Lung (tissue), 12 donors: ENCODE data around the gene ZFP42. TPM values are rescaled to one million over a fixed set of nuclear protein-coding genes. Genes with fewer than 3 reads are reported as not detected.

Experiments used
- ATAC-seq: fragments of 200-7000 bp; cut with Tn5 transposase; one replicate; pipeline ENCODE4 v1.9.1; 2020; ENCODE audit warnings: moderate number of reproducible peaks; ENCODE audit not compliant: insufficient read depth, low FRiP score
- DNase-seq, 3 donors: peaks; one replicate each; pipeline ENCODE4 v3.0.0-alpha.2; 2013 to 2017
- H3K27ac ChIP-seq, 2 donors: one replicate each; pipeline ENCODE4 v1.5.1; 2013; ENCODE audit warnings: mild to moderate bottlenecking in 2 of 2, moderate library complexity in 2 of 2, control low read depth in 1 of 2, inconsistent platforms in 1 of 2, low read depth in 1 of 2, low read length in 1 of 2
- H3K27me3 ChIP-seq, 3 donors: one replicate each; pipeline ENCODE4 v1.5.1; 2013; ENCODE audit warnings: low read length in 2 of 3; ENCODE audit not compliant: control insufficient read depth in 3 of 3, insufficient read depth in 3 of 3
- H3K36me3 ChIP-seq, 4 donors: one replicate each; pipeline ENCODE4 v1.5.1; 2013; ENCODE audit warnings: low read length in 4 of 4, mild to moderate bottlenecking in 1 of 4, moderate library complexity in 1 of 4; ENCODE audit not compliant: control insufficient read depth in 4 of 4, insufficient read depth in 4 of 4
- H3K4me1 ChIP-seq, 5 donors: one replicate each; pipeline ENCODE4 v1.5.1; 2013; ENCODE audit warnings: low read length in 5 of 5, mild to moderate bottlenecking in 2 of 5, moderate library complexity in 1 of 5; ENCODE audit not compliant: control insufficient read depth in 5 of 5, insufficient read depth in 5 of 5
- H3K4me3 ChIP-seq: one replicate; pipeline ENCODE4 v1.5.1; 2013; ENCODE audit warnings: mild to moderate bottlenecking, control low read depth, moderate library complexity
- H3K9ac ChIP-seq, 2 donors: one replicate each; pipeline ENCODE4 v1.5.1; 2013; ENCODE audit warnings: low read length in 2 of 2, control low read depth in 1 of 2; ENCODE audit not compliant: insufficient read depth in 1 of 2
- H3K9me3 ChIP-seq, 4 donors: one replicate each; pipeline ENCODE4 v1.5.1; 2013; ENCODE audit warnings: low read length in 3 of 4, mild to moderate bottlenecking in 1 of 4, moderate library complexity in 1 of 4; ENCODE audit not compliant: control insufficient read depth in 4 of 4, insufficient read depth in 3 of 4
- CTCF ChIP-seq: IDR thresholded peaks from 2 replicates; pipeline ENCODE4 v1.5.1; 2012; ENCODE audit warnings: mild to moderate bottlenecking; ENCODE audit errors: control extremely low read depth, extremely low read depth
- WGBS, 2 donors: extraction: QIAGEN DNeasy Blood & Tissue Kit; methylation state at CpG; one replicate each; pipeline ENCODE4 v1.1.7; 2013; 5-methylcytosine and 5-hydroxymethylcytosine counted together
- polyA plus RNA-seq, 2 donors: library from polyadenylated mRNA; stranded (reverse); fragments of 200-250 nt; gene quantifications; one replicate each; pipeline ENCODE4 v1.2.1, GENCODE V29; 2013
- total RNA-seq, 2 donors: library from RNA; depleted of rRNA in 1 of 2; stranded (reverse); fragments of >200 nt in 1 of 2; gene quantifications; one replicate each; pipeline ENCODE4 v1.2.1, GENCODE V29; 2014 to 2021
- donor health status: control.
- donor health status: control.
- donor health status: Bipolar disorder and iron deficiency.
- donor health status: healthy.
- donor health status: DM: yes; HTN: yes; CAD: no.

ZFP42 gene
- total and polyA plus RNA-seq, 4 donors: 0.03 to 0.91 (median 0.24) TPM

- Histone ChIP-seq H3K36me3 (no peaks in the 10 kb centered on the region), H3K27me3 (no peaks in the 10 kb centered on the region), H3K4me3 (no peak overlapping the region), H3K9ac (no peak overlapping the region), H3K27ac (no peak overlapping the region), H3K9me3 (peaks cover 0 to 3% (median 0%) of the 10 kb centered on the region in 4 donors), H3K4me1 (no peaks in the 10 kb centered on the region)
- 69 to 82% methylated on average over 3 of the region's 3 CpGs for WGBS, 2 donors
- no peak for ATAC-seq
- DNase-seq: no peak
- no peak for TF ChIP-seq CTCF
Observed at GRCh38 chr4:188046657-188047056, 51.1 kb downstream of the ZFP42 start.

- Histone ChIP-seq H3K36me3 (no peaks in the 10 kb centered on the region), H3K9me3 (peaks cover 0 to 1% (median 0%) of the 10 kb centered on the region in 4 donors), H3K9ac (no peak overlapping the region), H3K27ac (no peak overlapping the region), H3K27me3 (no peaks in the 10 kb centered on the region), H3K4me1 (no peaks in the 10 kb centered on the region), H3K4me3 (no peak overlapping the region)
- ATAC-seq (no peak), DNase-seq (peak; percentile 10 to 21 (median 16))
- 85 to 90% methylated on average over 9 of the region's 9 CpGs for WGBS, 2 donors
- TF ChIP-seq CTCF: no peak
Observed at GRCh38 chr4:188053302-188053701, 57.7 kb downstream of the ZFP42 start.

Other genes with a start within 250 kb of the ZFP42 start
- gene TRIML2, start 113.8 kb downstream of the ZFP42 start, total RNA-seq: not detected
- gene TRIML2, start 113.8 kb downstream of the ZFP42 start, polyA plus RNA-seq: under 1 TPM; 0.07 to 0.08 TPM
- gene TRIML1, start 143.7 kb downstream of the ZFP42 start, total RNA-seq: not detected
- gene TRIML1, start 143.7 kb downstream of the ZFP42 start, polyA plus RNA-seq: not detected